Left cardiac atrium (tissue), 4 donors: Measurements from ENCODE around the gene CDSN. TPM values are rescaled to one million over a fixed set of nuclear protein-coding genes. Genes with fewer than 3 reads are reported as not detected.

Experiments used
- ATAC-seq, 2 donors: fragments of 200-7000 bp; cut with Tn5 transposase; one replicate each; pipeline ENCODE4 v1.9.1; 2020; ENCODE audit warnings: mild to moderate bottlenecking in 2 of 2, moderate library complexity in 2 of 2
- DNase-seq: peaks from one replicate; pipeline ENCODE4 v3.0.0-alpha.2; 2020
- intact Hi-C, 2 donors: fragments of 100-400 bp; cut with DNase I; formaldehyde crosslinking; loops; one replicate each; pipeline versions ENCODE4 v1.14.1 to v1.15.1; 2022 to 2023
- total RNA-seq, 2 donors: library from RNA; stranded (reverse); fragmentation: NEBNext Ultra II Directional; extraction: Animal tissue kit (Norgen Biotek cat#: 25700); gene quantifications; one replicate each; pipeline ENCODE4 v1.2.1, GENCODE V29; 2021
- donor health status: DM: no; HTN: yes; CAD: no.
- donor health status: DM: no; HTN: yes; CAD: no; lungs with severe emphysema.
- donor health status: DM: yes; HTN: yes; CAD: no.
- donor health status: Dilated cardiomyopathy.

Gene CDSN
- total RNA-seq, 2 donors from 2014 or later, result 0.10 TPM; not detected in 1

GRCh38 chr6:31122791-31123706 lies 2.8 kb upstream of the CDSN start:
- DNase-seq, result peak; percentile 84
- ATAC-seq, result peak; percentile 71 to 75
- intact Hi-C loops, result no loop called here

- ATAC-seq (no peak), DNase-seq (no peak)
- intact Hi-C loops, result no loop called here
Measured at GRCh38 chr6:31121131-31121790, 1.0 kb upstream of the CDSN start.

- no peak for DNase-seq
Measured at GRCh38 chr6:31118178-31118577, 2.1 kb downstream of the CDSN start.

GRCh38 chr6:31116661-31117385 lies 3.4 kb downstream of the CDSN start:
- DNase-seq, result peak; percentile 49
- ATAC-seq, result peak in 1 of 2 donors; percentile 43

More at GRCh38 chr6:31118178-31118577, 2.1 kb downstream of the CDSN start:
- ATAC-seq, result no peak
- intact Hi-C loops, result no loop called here

GRCh38 chr6:31115941-31116560 lies 4.2 kb downstream of the CDSN start:
- no peak for ATAC-seq
- intact Hi-C loops, result no loop called here
- no peak for DNase-seq

More at GRCh38 chr6:31116661-31117385, 3.4 kb downstream of the CDSN start:
- intact Hi-C loops, result no loop called here

GRCh38 chr6:31114970-31115849 lies 5.0 kb downstream of the CDSN start:
- peak in 1 of 2 donors; percentile 27 for ATAC-seq
- intact Hi-C loops, result no loop called here
- no peak for DNase-seq

GRCh38 chr6:31114541-31114878 lies 5.7 kb downstream of the CDSN start, which contains the start of gene PSORS1C1:
Gene PSORS1C1 (plus strand): TSS chr6:31114800. CDS start chr6:31129633, 14,833 bp downstream.
- DNase-seq, result peak; percentile 86
- intact Hi-C loops, result no loop called here
- ATAC-seq, result peak; percentile 91 to 97

GRCh38 chr6:31113861-31114540 lies 6.2 kb downstream of the CDSN start:
- ATAC-seq (peak; percentile 36 to 58), DNase-seq (no peak)
- intact Hi-C loops, result no loop called here

- ATAC-seq (no peak), DNase-seq (no peak)
- intact Hi-C loops, result no loop called here
Measured at GRCh38 chr6:31112478-31112877, 7.8 kb downstream of the CDSN start, which contains the start of gene C6orf15. Gene C6orf15 (minus strand): TSS chr6:31112575. CDS start chr6:31112555, 20 bp downstream.

- DNase-seq, result no peak
- intact Hi-C loops, result no loop called here
- no peak for ATAC-seq
Measured at GRCh38 chr6:31111712-31112111, 8.5 kb downstream of the CDSN start.

GRCh38 chr6:31110825-31111582 lies 9.2 kb downstream of the CDSN start:
- DNase-seq, result no peak
- intact Hi-C loops, result no loop called here
- ATAC-seq, result no peak

GRCh38 chr6:31107052-31107451 lies 13.2 kb downstream of the CDSN start:
- intact Hi-C loops, result no loop called here
- ATAC-seq (no peak), DNase-seq (no peak)

- intact Hi-C loops, result no loop called here
- ATAC-seq (no peak), DNase-seq (no peak)
Measured at GRCh38 chr6:31103136-31103535, 17.1 kb downstream of the CDSN start.

GRCh38 chr6:31098449-31098938 lies 21.8 kb downstream of the CDSN start:
- no peak for ATAC-seq

GRCh38 chr6:31096656-31097055 lies 23.6 kb downstream of the CDSN start:
- ATAC-seq (no peak), DNase-seq (no peak)
- intact Hi-C loops, result no loop called here

More at GRCh38 chr6:31098449-31098938, 21.8 kb downstream of the CDSN start:
- intact Hi-C loops, result no loop called here
- no peak for DNase-seq

GRCh38 chr6:31096215-31096614 lies 24.0 kb downstream of the CDSN start:
- intact Hi-C loops, result no loop called here
- ATAC-seq, result no peak
- no peak for DNase-seq
